IPS-15b (cell line): ENCODE data around the gene EVA1B.

Experiments used
- H3K27me3 ChIP-seq: one replicate; pipeline ENCODE4 v1.6.1; 2013; ENCODE audit warnings: low read length; ENCODE audit not compliant: control insufficient read depth, insufficient read depth
- H3K36me3 ChIP-seq: one replicate; pipeline ENCODE4 v1.6.1; 2013; ENCODE audit warnings: low read length; ENCODE audit not compliant: control insufficient read depth, insufficient read depth
- H3K4me1 ChIP-seq: one replicate; pipeline ENCODE4 v1.6.1; 2013; ENCODE audit warnings: mild to moderate bottlenecking, low read length; ENCODE audit not compliant: control insufficient read depth, insufficient read depth
- H3K4me3 ChIP-seq: one replicate; pipeline ENCODE4 v1.5.1; 2013; ENCODE audit warnings: low read depth, low read length
- H3K9ac ChIP-seq: one replicate; pipeline ENCODE4 v1.6.1; 2013; ENCODE audit warnings: low read depth, mild to moderate bottlenecking, low read length
- H3K9me3 ChIP-seq: one replicate; pipeline ENCODE4 v1.6.1; 2013; ENCODE audit warnings: mild to moderate bottlenecking, low read length; ENCODE audit not compliant: control insufficient read depth, insufficient read depth

Gene EVA1B

GRCh38 chr1:36323636-36324352 is at the start of gene EVA1B:
TSS of gene EVA1B (minus strand) at chr1:36323645. CDS start at chr1:36323037, 608 bp downstream.
- Histone ChIP-seq H3K36me3 (no peaks in the 10 kb centered on the region), H3K4me1 (no peaks in the 10 kb centered on the region), H3K9me3 (no peaks in the 10 kb centered on the region)

GRCh38 chr1:36372617-36373016 is 49.2 kb upstream of the EVA1B start:
- Histone ChIP-seq H3K4me3 (no peak overlapping the region), H3K4me1 (peaks cover 25% of the 10 kb centered on the region), H3K27me3 (no peaks in the 10 kb centered on the region), H3K36me3 (peaks cover 2% of the 10 kb centered on the region), H3K9me3 (no peaks in the 10 kb centered on the region), H3K9ac (no peak overlapping the region)

More at GRCh38 chr1:36323636-36324352, at the start of gene EVA1B:
- H3K9ac ChIP-seq = peak within 1 kb of the TSS; percentile 2
- H3K4me3 ChIP-seq = peak within 1 kb of the TSS; percentile 70
- peaks cover 49% of the 10 kb centered on the region for H3K27me3 ChIP-seq

- H3K36me3 ChIP-seq = peaks cover 4% of the 10 kb centered on the region
- H3K4me1 ChIP-seq = peaks cover 25% of the 10 kb centered on the region
- no peak overlapping the region for H3K4me3 ChIP-seq
- H3K27me3 ChIP-seq = no peaks in the 10 kb centered on the region
- H3K9ac ChIP-seq = no peak overlapping the region
- H3K9me3 ChIP-seq = no peaks in the 10 kb centered on the region
These were observed 45.8 kb upstream of the EVA1B start for GRCh38 chr1:36369061-36369861.

GRCh38 chr1:36367798-36368197 is 44.4 kb upstream of the EVA1B start:
- Histone ChIP-seq H3K9ac (no peak overlapping the region), H3K36me3 (peaks cover 4% of the 10 kb centered on the region), H3K4me1 (peaks cover 14% of the 10 kb centered on the region), H3K27me3 (no peaks in the 10 kb centered on the region), H3K4me3 (no peak overlapping the region), H3K9me3 (no peaks in the 10 kb centered on the region)

- Histone ChIP-seq H3K36me3 (peaks cover 4% of the 10 kb centered on the region), H3K4me1 (peaks cover 12% of the 10 kb centered on the region), H3K4me3 (no peak overlapping the region), H3K27me3 (no peaks in the 10 kb centered on the region), H3K9ac (no peak overlapping the region), H3K9me3 (no peaks in the 10 kb centered on the region)
These were observed 43.6 kb upstream of the EVA1B start for GRCh38 chr1:36367066-36367465.

GRCh38 chr1:36366091-36366661 is 42.7 kb upstream of the EVA1B start:
- Histone ChIP-seq H3K9ac (peak overlapping the region; percentile 54), H3K27me3 (no peaks in the 10 kb centered on the region), H3K4me3 (no peak overlapping the region), H3K36me3 (peaks cover 4% of the 10 kb centered on the region), H3K9me3 (no peaks in the 10 kb centered on the region), H3K4me1 (peaks cover 12% of the 10 kb centered on the region)

- Histone ChIP-seq H3K9me3 (no peaks in the 10 kb centered on the region), H3K27me3 (no peaks in the 10 kb centered on the region), H3K4me3 (no peak overlapping the region), H3K9ac (no peak overlapping the region), H3K36me3 (peaks cover 4% of the 10 kb centered on the region), H3K4me1 (peaks cover 12% of the 10 kb centered on the region)
These were observed 41.9 kb upstream of the EVA1B start for GRCh38 chr1:36365381-36365780.

- Histone ChIP-seq H3K9me3 (no peaks in the 10 kb centered on the region), H3K27me3 (no peaks in the 10 kb centered on the region), H3K4me1 (no peaks in the 10 kb centered on the region), H3K4me3 (no peak overlapping the region), H3K9ac (no peak overlapping the region), H3K36me3 (peaks cover 14% of the 10 kb centered on the region)
These were observed 36.6 kb upstream of the EVA1B start for GRCh38 chr1:36359911-36360550.

GRCh38 chr1:36359383-36359782 is 35.9 kb upstream of the EVA1B start:
- Histone ChIP-seq H3K9ac (no peak overlapping the region), H3K9me3 (no peaks in the 10 kb centered on the region), H3K4me3 (no peak overlapping the region), H3K4me1 (no peaks in the 10 kb centered on the region), H3K36me3 (peaks cover 19% of the 10 kb centered on the region), H3K27me3 (no peaks in the 10 kb centered on the region)

GRCh38 chr1:36358514-36359084 is 35.2 kb upstream of the EVA1B start:
- Histone ChIP-seq H3K4me1 (no peaks in the 10 kb centered on the region), H3K9me3 (no peaks in the 10 kb centered on the region), H3K4me3 (no peak overlapping the region), H3K9ac (no peak overlapping the region), H3K36me3 (peaks cover 21% of the 10 kb centered on the region), H3K27me3 (no peaks in the 10 kb centered on the region)

- Histone ChIP-seq H3K9ac (no peak overlapping the region), H3K36me3 (peaks cover 35% of the 10 kb centered on the region)
These were observed 32.4 kb upstream of the EVA1B start for GRCh38 chr1:36355811-36356210.

More at GRCh38 chr1:36355811-36356210, 32.4 kb upstream of the EVA1B start:
- H3K9me3 ChIP-seq = no peaks in the 10 kb centered on the region
- no peak overlapping the region for H3K4me3 ChIP-seq
- no peaks in the 10 kb centered on the region for H3K4me1 ChIP-seq
- H3K27me3 ChIP-seq = no peaks in the 10 kb centered on the region
